Ascending aorta (tissue), 2 donors: ENCODE data around the gene DNAJC16. TPM values are rescaled to one million over a fixed set of nuclear protein-coding genes. Genes with fewer than 3 reads are reported as not detected.

Source experiments
- DNase-seq, 2 donors: peaks; one replicate each; pipeline ENCODE4 v3.0.0-alpha.2; 2019; ENCODE audit warnings: low spot score in 2 of 2
- H3K27ac ChIP-seq, 2 donors: fragments of 200-600 bp; sonication (generic); one replicate each; pipeline ENCODE4 v1.5.1; 2016 to 2017; ENCODE audit warnings: mild to moderate bottlenecking in 1 of 2
- H3K27me3 ChIP-seq: fragments of 200-600 bp; sonication (generic); one replicate; pipeline ENCODE4 v1.5.1; 2017
- H3K36me3 ChIP-seq, 2 donors: fragments of 200-600 bp; sonication (generic); one replicate each; pipeline ENCODE4 v1.5.1; 2016
- H3K4me1 ChIP-seq, 2 donors: fragments of 200-600 bp; sonication (generic); one replicate each; pipeline ENCODE4 v1.5.1; 2016 to 2017; ENCODE audit warnings: mild to moderate bottlenecking in 1 of 2
- H3K4me3 ChIP-seq, 2 donors: fragments of 200-600 bp; sonication (generic); one replicate each; pipeline ENCODE4 v1.5.1; 2016 to 2017; ENCODE audit warnings: mild to moderate bottlenecking in 1 of 2
- H3K9me3 ChIP-seq, 2 donors: fragments of 200-600 bp; sonication (generic); one replicate each; pipeline ENCODE4 v1.5.1; 2016
- intact Hi-C: fragments of 100-400 bp; cut with DNase I; formaldehyde crosslinking; loops from one replicate; pipeline ENCODE4 v1.15.1; 2023
- total RNA-seq: library from RNA; depleted of rRNA; stranded (reverse); fragments of >200 nt; gene quantifications from one replicate; pipeline ENCODE4 v1.1.0, GENCODE V29; 2016
- TF ChIP-seq, protein P1 (sequence below), 3 experiments: fragments of 200-600 bp in 2 of 3; fragments of 450-650 bp in 1 of 3; sonication (generic) in 2 of 3; IDR thresholded peaks; one replicate each; pipeline ENCODE4 v1.5.1; 2016 to 2019; ENCODE audit warnings: antibody characterized with exemption in 3 of 3, mild to moderate bottlenecking in 1 of 3, moderate library complexity in 1 of 3

The DNAJC16 gene
- total RNA-seq, 1 donor from 2014 or later = 11.4 TPM

DNA sequence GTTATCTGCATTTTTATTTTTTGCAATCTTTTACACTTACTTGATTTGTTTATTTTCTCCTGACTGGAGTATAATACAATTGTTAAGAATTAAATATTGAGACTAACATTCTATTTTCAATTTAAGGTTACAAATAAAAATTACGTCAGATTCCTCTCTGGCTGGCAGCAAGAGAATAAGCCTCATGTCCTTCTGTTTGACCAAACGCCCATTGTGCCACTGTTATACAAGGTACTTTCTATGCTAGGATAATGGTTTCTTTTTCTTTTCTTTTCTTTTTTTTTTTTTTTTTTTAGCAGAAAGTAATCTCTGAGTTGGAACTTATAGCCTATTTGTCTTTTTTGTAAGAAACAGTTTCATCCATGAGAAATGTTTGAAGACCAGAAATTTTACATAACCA, 20.0 kb downstream of the DNAJC16 start:
- H3K27ac ChIP-seq = no peak overlapping the region
- H3K9me3 ChIP-seq = no peaks in the 10 kb centered on the region
- H3K36me3 ChIP-seq = peaks cover 46 to 68% of the 10 kb centered on the region in 2 donors
- DNase-seq = no peak
- TF ChIP-seq, protein P1, sequence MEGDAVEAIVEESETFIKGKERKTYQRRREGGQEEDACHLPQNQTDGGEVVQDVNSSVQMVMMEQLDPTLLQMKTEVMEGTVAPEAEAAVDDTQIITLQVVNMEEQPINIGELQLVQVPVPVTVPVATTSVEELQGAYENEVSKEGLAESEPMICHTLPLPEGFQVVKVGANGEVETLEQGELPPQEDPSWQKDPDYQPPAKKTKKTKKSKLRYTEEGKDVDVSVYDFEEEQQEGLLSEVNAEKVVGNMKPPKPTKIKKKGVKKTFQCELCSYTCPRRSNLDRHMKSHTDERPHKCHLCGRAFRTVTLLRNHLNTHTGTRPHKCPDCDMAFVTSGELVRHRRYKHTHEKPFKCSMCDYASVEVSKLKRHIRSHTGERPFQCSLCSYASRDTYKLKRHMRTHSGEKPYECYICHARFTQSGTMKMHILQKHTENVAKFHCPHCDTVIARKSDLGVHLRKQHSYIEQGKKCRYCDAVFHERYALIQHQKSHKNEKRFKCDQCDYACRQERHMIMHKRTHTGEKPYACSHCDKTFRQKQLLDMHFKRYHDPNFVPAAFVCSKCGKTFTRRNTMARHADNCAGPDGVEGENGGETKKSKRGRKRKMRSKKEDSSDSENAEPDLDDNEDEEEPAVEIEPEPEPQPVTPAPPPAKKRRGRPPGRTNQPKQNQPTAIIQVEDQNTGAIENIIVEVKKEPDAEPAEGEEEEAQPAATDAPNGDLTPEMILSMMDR (IDR thresholded peaks at IDR 0.05) = no peak
- H3K4me1 ChIP-seq = no peaks in the 10 kb centered on the region
- H3K27me3 ChIP-seq = no peaks in the 10 kb centered on the region
- intact Hi-C loops = no loop called here
- H3K4me3 ChIP-seq = no peak overlapping the region

DNA sequence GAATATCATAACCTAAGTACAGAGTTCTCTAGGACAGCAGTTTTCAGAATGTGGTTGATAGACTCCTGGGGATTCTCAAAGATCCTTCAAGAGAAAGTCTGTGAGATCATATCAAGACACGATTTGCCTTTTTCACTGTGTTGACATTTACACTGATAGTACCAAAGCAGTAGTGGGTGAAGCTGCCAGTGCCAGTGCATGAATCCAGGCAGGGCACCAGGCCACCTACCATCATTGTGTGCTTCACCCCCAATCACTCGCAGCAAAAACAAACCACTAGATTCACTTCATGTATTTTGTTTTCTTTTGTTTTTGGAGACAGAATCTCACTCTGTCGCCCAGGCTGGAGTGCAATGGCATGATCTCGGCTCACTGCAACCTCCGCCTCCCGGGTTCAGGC, 23.9 kb downstream of the DNAJC16 start:
- TF ChIP-seq, protein P1 (IDR thresholded peaks at IDR 0.05) = no peak
- no peak overlapping the region for H3K27ac ChIP-seq
- H3K4me3 ChIP-seq = no peak overlapping the region
- intact Hi-C loops = no loop called here
- DNase-seq = no peak
- no peaks in the 10 kb centered on the region for H3K4me1 ChIP-seq
- H3K9me3 ChIP-seq = no peaks in the 10 kb centered on the region
- no peaks in the 10 kb centered on the region for H3K27me3 ChIP-seq
- peaks cover 28 to 45% of the 10 kb centered on the region in 2 donors for H3K36me3 ChIP-seq

DNA sequence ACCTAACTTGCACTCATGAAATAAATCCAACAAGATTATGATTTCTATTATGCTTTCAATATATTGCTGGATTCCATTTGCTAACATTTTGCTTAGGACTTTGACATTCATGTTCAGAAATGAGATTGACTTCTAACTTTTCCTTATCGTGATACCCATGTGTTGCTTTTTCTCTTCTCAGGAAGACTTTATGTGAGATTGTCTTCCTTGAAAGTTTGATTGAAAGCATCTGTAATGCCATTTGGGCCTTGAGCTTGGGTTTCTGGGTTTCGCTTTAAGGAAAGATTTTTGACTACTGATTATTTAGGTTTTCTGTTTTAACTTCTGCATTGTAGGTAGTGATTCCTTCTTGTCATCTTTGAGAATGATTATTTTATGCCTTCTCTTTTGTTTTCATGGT, 30.4 kb downstream of the DNAJC16 start:
- Histone ChIP-seq H3K36me3 (peaks cover 17 to 34% of the 10 kb centered on the region in 2 donors), H3K27me3 (no peaks in the 10 kb centered on the region), H3K4me3 (no peak overlapping the region), H3K27ac (no peak overlapping the region), H3K4me1 (no peaks in the 10 kb centered on the region), H3K9me3 (no peaks in the 10 kb centered on the region)
- TF ChIP-seq, protein P1 (IDR thresholded peaks at IDR 0.05) = no peak
- intact Hi-C loops = no loop called here
- no peak for DNase-seq

DNA sequence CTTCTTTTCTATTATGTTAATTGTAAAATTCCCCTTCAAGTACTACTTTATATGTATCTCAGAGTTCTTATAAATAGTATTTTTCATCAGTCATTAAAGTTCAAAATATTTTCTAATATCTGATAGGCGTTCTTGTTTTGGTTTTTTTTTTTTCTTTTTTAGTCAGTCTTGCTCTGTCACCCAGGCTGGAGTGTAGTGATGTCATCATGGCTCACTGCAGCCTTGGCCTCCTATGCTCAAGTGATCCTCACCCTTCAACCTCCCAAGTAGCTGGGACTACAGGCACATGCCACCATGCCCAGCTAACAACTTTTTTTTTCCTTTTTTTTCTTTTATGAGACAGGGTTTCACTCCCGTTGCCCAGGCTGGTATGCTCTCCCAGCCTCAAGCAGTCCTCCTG, 30.9 kb downstream of the DNAJC16 start:
- no peak for DNase-seq
- Histone ChIP-seq H3K27ac (no peak overlapping the region), H3K9me3 (no peaks in the 10 kb centered on the region), H3K4me1 (no peaks in the 10 kb centered on the region), H3K27me3 (no peaks in the 10 kb centered on the region), H3K4me3 (no peak overlapping the region), H3K36me3 (peaks cover 23 to 40% of the 10 kb centered on the region in 2 donors)
- intact Hi-C loops = no loop called here
- TF ChIP-seq, protein P1 (IDR thresholded peaks at IDR 0.05) = no peak

DNA sequence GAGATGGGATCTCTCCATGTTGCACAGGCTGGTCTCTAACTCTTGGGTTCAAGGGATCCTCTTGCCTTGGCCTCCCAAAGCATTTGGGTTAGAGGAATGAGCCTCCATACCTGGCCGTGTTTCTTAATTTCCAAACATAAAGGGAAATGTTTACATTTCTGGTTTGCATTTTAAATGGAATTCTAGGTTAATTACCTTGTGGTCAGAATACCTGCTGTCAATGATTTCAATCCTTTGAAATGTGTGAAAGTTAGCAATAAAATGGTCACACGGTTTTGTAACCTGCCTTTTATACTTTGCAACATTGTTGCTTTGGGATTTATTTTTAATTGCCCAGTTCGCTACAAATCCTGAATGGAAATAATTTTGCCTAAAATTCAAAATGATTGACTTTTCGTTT, 31.9 kb downstream of the DNAJC16 start:
- no peak for DNase-seq
- Histone ChIP-seq H3K36me3 (peaks cover 32 to 42% of the 10 kb centered on the region in 2 donors), H3K9me3 (no peaks in the 10 kb centered on the region), H3K27me3 (no peaks in the 10 kb centered on the region), H3K4me1 (no peaks in the 10 kb centered on the region), H3K4me3 (no peak overlapping the region), H3K27ac (no peak overlapping the region)
- intact Hi-C loops = no loop called here
- TF ChIP-seq, protein P1 (IDR thresholded peaks at IDR 0.05) = no peak

DNA sequence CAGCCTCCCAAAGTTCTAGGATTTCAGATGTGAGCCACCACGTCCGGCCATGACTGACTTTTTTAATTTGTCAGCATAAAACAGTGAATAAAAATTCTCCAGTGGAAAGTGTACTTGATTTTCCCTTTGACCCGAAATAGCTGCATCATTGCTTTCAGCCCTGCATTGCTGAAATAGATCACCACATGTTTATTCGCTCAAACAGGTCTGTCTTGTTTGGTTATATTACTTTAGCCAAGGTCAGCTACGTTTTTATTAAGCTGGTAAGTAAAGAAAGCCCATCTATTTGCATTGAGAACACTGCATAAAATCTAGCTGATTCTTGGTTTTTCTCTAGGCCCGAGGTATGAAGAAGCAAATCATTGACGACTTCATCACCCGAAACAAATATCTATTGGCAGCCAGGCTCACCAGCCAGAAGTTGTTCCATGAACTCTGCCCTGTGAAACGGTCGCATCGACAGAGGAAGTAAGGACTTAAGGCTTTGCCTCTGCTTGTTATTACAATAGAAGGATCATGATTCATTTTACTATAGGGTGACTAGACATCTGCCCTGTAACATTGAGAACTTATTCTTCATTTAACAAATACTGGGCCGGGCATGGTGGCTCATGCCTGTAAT, 32.7 kb downstream of the DNAJC16 start:
- intact Hi-C loops = no loop called here
- TF ChIP-seq, protein P1 (IDR thresholded peaks at IDR 0.05) = no peak
- H3K36me3 ChIP-seq = peaks cover 34 to 50% of the 10 kb centered on the region in 2 donors

More for the DNA sequence above, 32.7 kb downstream of the DNAJC16 start:
- Histone ChIP-seq H3K4me3 (no peak overlapping the region), H3K27me3 (no peaks in the 10 kb centered on the region), H3K27ac (no peak overlapping the region), H3K4me1 (no peaks in the 10 kb centered on the region), H3K9me3 (no peaks in the 10 kb centered on the region)
- DNase-seq = no peak
